ENCODE measurements around the gene ZNF74. TPM values are rescaled to one million over a fixed set of nuclear protein-coding genes. Genes with fewer than 3 reads are reported as not detected.
A peak's percentile ranks its signal among the peaks of the same experiment; 100 is the strongest.

ZNF74 gene
- total and polyA plus RNA-seq, 3 donors from 2014 or later: 4.1 to 11.8 (median 6.5) TPM

GRCh38 chr22:20420157-20420842 is 26.3 kb downstream of the ZNF74 start:
- Histone ChIP-seq H3K27me3 (no peaks in the 10 kb centered on the region), H3K36me3 (ENCODE audit: low read depth, missing control alignments) (no peaks in the 10 kb centered on the region), H3K4me3 (no peak overlapping the region), H3K27ac (no peak overlapping the region), H3K9me3 (no peaks in the 10 kb centered on the region), H3K4me1 (peaks cover 25% of the 10 kb centered on the region)
- 88 to 94% methylated on average over 11 of the region's 11 CpGs for WGBS, 2 donors
- TF ChIP-seq CTCF (IDR thresholded peaks at IDR 0.05) (no peak), POLR2A (IDR thresholded peaks at IDR 0.05) (no peak)
- no peak for DNase-seq
- intact Hi-C loops (cut with DNase I; ENCODE audit: low total_unique reads): loop anchor here (10.0 kb wide), 1 partner anchor 75 kb away; the partner anchor contains the start of gene KLHL22

- TF ChIP-seq POLR2A (IDR thresholded peaks at IDR 0.05): no peak
- no peak for TF ChIP-seq CTCF (IDR thresholded peaks at IDR 0.05)
- intact Hi-C loops (cut with DNase I; ENCODE audit: low total_unique reads): loop anchor here (10.0 kb wide), 1 partner anchor 73 kb away; the partner anchor contains the start of gene KLHL22
- 93 to 100% methylated on average over 7 of the region's 7 CpGs for WGBS, 2 donors
- Histone ChIP-seq H3K36me3 (ENCODE audit: low read depth, missing control alignments) (no peaks in the 10 kb centered on the region), H3K27ac (no peak overlapping the region), H3K4me3 (no peak overlapping the region), H3K9me3 (no peaks in the 10 kb centered on the region), H3K4me1 (peaks cover 25% of the 10 kb centered on the region), H3K27me3 (no peaks in the 10 kb centered on the region)
- no peak for DNase-seq
Measured at GRCh38 chr22:20421507-20421874, 27.5 kb downstream of the ZNF74 start.

GRCh38 chr22:20422271-20423007 is 28.5 kb downstream of the ZNF74 start:
- no peaks in the 10 kb centered on the region for H3K36me3 ChIP-seq (ENCODE audit: low read depth, missing control alignments)
- H3K9me3 ChIP-seq: no peaks in the 10 kb centered on the region
- TF ChIP-seq CTCF (IDR thresholded peaks at IDR 0.05) (no peak), POLR2A (IDR thresholded peaks at IDR 0.05) (no peak)
- intact Hi-C loops (cut with DNase I; ENCODE audit: low total_unique reads): loop anchor here (10.0 kb wide), 1 partner anchor 72 kb away; the partner anchor contains the start of gene KLHL22
- H3K4me1 ChIP-seq: peaks cover 25% of the 10 kb centered on the region
- 61 to 67% methylated on average over 15 to 21 of the region's 21 CpGs for WGBS, 2 donors
- no peak overlapping the region for H3K4me3 ChIP-seq
- H3K27me3 ChIP-seq: no peaks in the 10 kb centered on the region
- DNase-seq: no peak
- peak overlapping the region in 1 of 2 donors; percentile 43 for H3K27ac ChIP-seq

- no peak overlapping the region for H3K4me3 ChIP-seq
- H3K9me3 ChIP-seq: no peaks in the 10 kb centered on the region
- 61 to 64% methylated on average over 10 to 20 of the region's 20 CpGs for WGBS, 2 donors
- no peaks in the 10 kb centered on the region for H3K27me3 ChIP-seq
- DNase-seq: no peak
- TF ChIP-seq POLR2A (IDR thresholded peaks at IDR 0.05) (no peak), CTCF (IDR thresholded peaks at IDR 0.05) (no peak)
- intact Hi-C loops (cut with DNase I; ENCODE audit: low total_unique reads): loop anchor here (10.0 kb wide), 1 partner anchor 72 kb away; the partner anchor contains the start of gene KLHL22
- no peaks in the 10 kb centered on the region for H3K36me3 ChIP-seq (ENCODE audit: low read depth, missing control alignments)
- H3K27ac ChIP-seq: peak overlapping the region in 1 of 2 donors; percentile 71
- peaks cover 25% of the 10 kb centered on the region for H3K4me1 ChIP-seq
Measured at GRCh38 chr22:20423008-20423905, 29.3 kb downstream of the ZNF74 start.
